ENCODE data around the gene RAP1GDS1.

DNA sequence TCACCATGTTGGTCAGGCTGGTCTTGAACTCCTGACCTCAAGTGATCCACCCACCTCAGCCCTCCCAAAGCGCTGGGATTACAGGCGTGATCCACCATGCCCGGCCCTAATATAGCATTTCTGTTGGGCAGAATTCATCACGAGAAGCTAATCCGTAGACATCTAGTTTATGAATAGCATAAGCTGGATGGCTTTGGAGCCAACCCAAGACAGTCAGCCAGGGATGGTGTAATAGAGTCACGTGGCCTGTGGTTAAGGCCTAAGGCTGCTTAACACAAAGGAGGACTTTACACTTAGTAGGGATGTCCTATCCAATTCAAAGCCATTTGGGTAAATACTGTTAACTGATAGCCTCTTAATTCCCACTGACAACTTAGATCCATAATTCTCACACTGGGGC is 173.6 kb downstream of the RAP1GDS1 start:
- no peak for TF ChIP-seq EZH2 (IDR thresholded peaks at IDR 0.05; ENCODE audit: low read depth)
- TF ChIP-seq, protein P1, sequence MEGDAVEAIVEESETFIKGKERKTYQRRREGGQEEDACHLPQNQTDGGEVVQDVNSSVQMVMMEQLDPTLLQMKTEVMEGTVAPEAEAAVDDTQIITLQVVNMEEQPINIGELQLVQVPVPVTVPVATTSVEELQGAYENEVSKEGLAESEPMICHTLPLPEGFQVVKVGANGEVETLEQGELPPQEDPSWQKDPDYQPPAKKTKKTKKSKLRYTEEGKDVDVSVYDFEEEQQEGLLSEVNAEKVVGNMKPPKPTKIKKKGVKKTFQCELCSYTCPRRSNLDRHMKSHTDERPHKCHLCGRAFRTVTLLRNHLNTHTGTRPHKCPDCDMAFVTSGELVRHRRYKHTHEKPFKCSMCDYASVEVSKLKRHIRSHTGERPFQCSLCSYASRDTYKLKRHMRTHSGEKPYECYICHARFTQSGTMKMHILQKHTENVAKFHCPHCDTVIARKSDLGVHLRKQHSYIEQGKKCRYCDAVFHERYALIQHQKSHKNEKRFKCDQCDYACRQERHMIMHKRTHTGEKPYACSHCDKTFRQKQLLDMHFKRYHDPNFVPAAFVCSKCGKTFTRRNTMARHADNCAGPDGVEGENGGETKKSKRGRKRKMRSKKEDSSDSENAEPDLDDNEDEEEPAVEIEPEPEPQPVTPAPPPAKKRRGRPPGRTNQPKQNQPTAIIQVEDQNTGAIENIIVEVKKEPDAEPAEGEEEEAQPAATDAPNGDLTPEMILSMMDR (conservative IDR thresholded peaks at IDR 0.05): no peak

Data from PC-9 (cell line).